Hepatocyte (in vitro differentiated cells): Measurements from ENCODE around the gene CAD. TPM values are rescaled to one million over a fixed set of nuclear protein-coding genes. Genes with fewer than 3 reads are reported as not detected.
A peak's percentile ranks its signal among the peaks of the same experiment; 100 is the strongest.

Experiments used
- DNase-seq: peaks from one replicate; pipeline ENCODE4 v3.0.0-alpha.2; 2016; ENCODE audit warnings: low spot score
- H2AFZ ChIP-seq: fragments of 200-600 bp; sonication (generic); 2 replicates; pipeline ENCODE4 v1.6.0; 2016; ENCODE audit warnings: antibody characterized with exemption, mild to moderate bottlenecking
- H3K27ac ChIP-seq: fragments of 200-600 bp; sonication (generic); 2 replicates; pipeline ENCODE4 v1.5.1; 2016; ENCODE audit warnings: mild to moderate bottlenecking
- H3K27me3 ChIP-seq: fragments of 200-600 bp; sonication (generic); 2 replicates; pipeline ENCODE4 v1.6.1; 2016
- H3K36me3 ChIP-seq: fragments of 200-600 bp; sonication (generic); replicated peaks from 2 replicates; pipeline ENCODE4 v1.5.1; 2016; ENCODE audit warnings: low read depth; ENCODE audit not compliant: insufficient read depth
- H3K4me1 ChIP-seq: fragments of 200-600 bp; sonication (generic); 2 replicates; pipeline ENCODE4 v1.5.1; 2016; ENCODE audit warnings: mild to moderate bottlenecking, moderate library complexity; ENCODE audit not compliant: insufficient read depth
- H3K4me2 ChIP-seq: fragments of 200-600 bp; sonication (generic); 2 replicates; pipeline ENCODE4 v1.6.0; 2016
- H3K4me3 ChIP-seq: fragments of 200-600 bp; sonication (generic); 2 replicates; pipeline ENCODE4 v1.5.1; 2016; ENCODE audit warnings: mild to moderate bottlenecking
- H3K79me2 ChIP-seq: fragments of 200-600 bp; sonication (generic); 2 replicates; pipeline ENCODE4 v1.6.0; 2017; ENCODE audit warnings: mild to moderate bottlenecking
- H3K9me2 ChIP-seq: fragments of 200-600 bp; sonication (generic); replicated peaks from 2 replicates; pipeline ENCODE4 v1.6.0; 2017; ENCODE audit warnings: mild to moderate bottlenecking; ENCODE audit not compliant: insufficient read depth
- H3K9me3 ChIP-seq: fragments of 200-600 bp; sonication (generic); 2 replicates; pipeline ENCODE4 v1.5.1; 2016; ENCODE audit warnings: low read depth, mild to moderate bottlenecking
- H4K20me1 ChIP-seq: fragments of 200-600 bp; sonication (generic); 2 replicates; pipeline ENCODE4 v1.6.0; 2016; ENCODE audit warnings: mild to moderate bottlenecking; ENCODE audit not compliant: insufficient read depth, poor library complexity, severe bottlenecking
- EZH2 ChIP-seq: fragments of 200-600 bp; sonication (generic); IDR thresholded peaks from 2 replicates; pipeline ENCODE4 v1.6.1; 2016; ENCODE audit warnings: antibody characterized with exemption, mild to moderate bottlenecking, borderline replicate concordance
- EZH2phosphoT487 ChIP-seq: fragments of 200-600 bp; sonication (generic); IDR thresholded peaks from one replicate; pipeline ENCODE4 v1.6.1; 2018; ENCODE audit warnings: antibody characterized with exemption, mild to moderate bottlenecking, low read depth, moderate library complexity; ENCODE audit not compliant: unreplicated experiment, severe bottlenecking
- WGBS: methylation state at CpG from one replicate; pipeline ENCODE4 v1.1.6; 2016; ENCODE audit warnings: low lambda C conversion rate; ENCODE audit errors: missing lambda C conversion rate; 5-methylcytosine and 5-hydroxymethylcytosine counted together
- polyA plus RNA-seq: library from polyadenylated mRNA; unstranded; fragments of >200 nt; fragmentation: Nextera tagmentation; extraction: Ambion mirVana; gene quantifications from 2 replicates; pipeline ENCODE4 v1.2.1, GENCODE V29; 2016
- total RNA-seq: library from RNA; depleted of rRNA; stranded (reverse); fragments of >200 nt; gene quantifications from 2 replicates; pipeline ENCODE4 v1.2.3, GENCODE V29; 2014
- TF ChIP-seq, protein P1 (sequence below): fragments of 200-600 bp; sonication (generic); IDR thresholded peaks from 2 replicates; pipeline ENCODE4 v1.5.1; 2016; ENCODE audit warnings: antibody characterized with exemption, mild to moderate bottlenecking; ENCODE audit not compliant: poor library complexity

CAD gene
- total and polyA plus RNA-seq, 2 experiments from 2014 or later, result 16.6 to 20.7 TPM

DNA sequence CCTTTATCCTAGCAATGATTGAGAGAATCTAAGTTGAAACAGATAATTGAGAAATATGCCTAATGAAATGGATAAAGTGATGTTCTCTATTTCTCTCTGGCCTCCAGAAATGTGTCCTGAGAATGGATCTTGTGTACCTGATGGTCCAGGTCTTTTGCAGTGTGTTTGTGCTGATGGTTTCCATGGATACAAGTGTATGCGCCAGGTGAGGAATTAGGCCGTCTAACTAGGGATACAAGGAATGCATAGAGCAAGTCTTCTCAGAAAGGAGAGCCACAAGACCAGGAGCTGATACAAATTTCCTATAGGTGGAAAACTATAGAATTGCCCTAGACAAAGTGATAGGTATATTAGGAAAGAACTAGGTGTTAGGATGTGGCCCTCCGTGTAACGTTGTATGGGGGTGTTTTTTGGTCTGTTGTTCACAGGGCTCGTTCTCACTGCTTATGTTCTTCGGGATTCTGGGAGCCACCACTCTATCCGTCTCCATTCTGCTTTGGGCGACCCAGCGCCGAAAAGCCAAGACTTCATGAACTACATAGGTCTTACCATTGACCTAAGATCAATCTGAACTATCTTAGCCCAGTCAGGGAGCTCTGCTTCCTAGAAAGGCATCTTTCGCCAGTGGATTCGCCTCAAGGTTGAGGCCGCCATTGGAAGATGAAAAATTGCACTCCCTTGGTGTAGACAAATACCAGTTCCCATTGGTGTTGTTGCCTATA lies 592 bp upstream of the CAD start:
- H3K79me2 ChIP-seq, result peaks cover 35% of the 10 kb centered on the region
- TF ChIP-seq EZH2phosphoT487 (no peak), EZH2 (no peak)
- TF ChIP-seq, protein P1, sequence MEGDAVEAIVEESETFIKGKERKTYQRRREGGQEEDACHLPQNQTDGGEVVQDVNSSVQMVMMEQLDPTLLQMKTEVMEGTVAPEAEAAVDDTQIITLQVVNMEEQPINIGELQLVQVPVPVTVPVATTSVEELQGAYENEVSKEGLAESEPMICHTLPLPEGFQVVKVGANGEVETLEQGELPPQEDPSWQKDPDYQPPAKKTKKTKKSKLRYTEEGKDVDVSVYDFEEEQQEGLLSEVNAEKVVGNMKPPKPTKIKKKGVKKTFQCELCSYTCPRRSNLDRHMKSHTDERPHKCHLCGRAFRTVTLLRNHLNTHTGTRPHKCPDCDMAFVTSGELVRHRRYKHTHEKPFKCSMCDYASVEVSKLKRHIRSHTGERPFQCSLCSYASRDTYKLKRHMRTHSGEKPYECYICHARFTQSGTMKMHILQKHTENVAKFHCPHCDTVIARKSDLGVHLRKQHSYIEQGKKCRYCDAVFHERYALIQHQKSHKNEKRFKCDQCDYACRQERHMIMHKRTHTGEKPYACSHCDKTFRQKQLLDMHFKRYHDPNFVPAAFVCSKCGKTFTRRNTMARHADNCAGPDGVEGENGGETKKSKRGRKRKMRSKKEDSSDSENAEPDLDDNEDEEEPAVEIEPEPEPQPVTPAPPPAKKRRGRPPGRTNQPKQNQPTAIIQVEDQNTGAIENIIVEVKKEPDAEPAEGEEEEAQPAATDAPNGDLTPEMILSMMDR, result no peak
- WGBS, result 90% methylated on average over 13 of the region's 13 CpGs
- H3K9me2 ChIP-seq, result no peaks in the 10 kb centered on the region
- H3K4me3 ChIP-seq, result peak overlapping the region; percentile 9
- peak overlapping the region; percentile 35 for H2AFZ ChIP-seq
- DNase-seq, result no peak
- peak overlapping the region; percentile 91 for H3K27ac ChIP-seq
- H3K36me3 ChIP-seq, result no peaks in the 10 kb centered on the region
- H3K4me2 ChIP-seq, result peak overlapping the region; percentile 93
- no peaks in the 10 kb centered on the region for H3K27me3 ChIP-seq
- no peaks in the 10 kb centered on the region for H4K20me1 ChIP-seq
- H3K4me1 ChIP-seq, result peaks cover 19% of the 10 kb centered on the region
- no peaks in the 10 kb centered on the region for H3K9me3 ChIP-seq

DNA sequence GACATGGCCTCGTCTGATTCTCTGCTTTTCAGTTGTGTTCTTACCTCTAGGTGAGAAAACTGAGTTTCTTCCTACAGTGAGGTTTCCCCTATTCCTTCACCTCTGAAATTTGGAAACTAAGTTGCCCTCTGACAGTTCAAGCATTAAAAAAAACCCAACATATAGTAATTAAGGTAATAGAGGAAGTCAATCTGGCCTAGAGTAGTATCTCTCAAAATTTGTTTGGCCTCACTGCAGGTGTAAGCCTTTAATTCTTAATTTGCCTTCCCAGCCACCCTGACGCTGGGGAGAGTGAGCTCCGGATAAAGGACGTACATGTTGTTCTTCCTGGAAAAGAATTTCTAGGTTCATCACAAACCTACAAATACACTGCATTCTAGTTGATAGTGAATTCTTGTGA lies 1.4 kb downstream of the CAD start:
- Histone ChIP-seq H2AFZ (no peak overlapping the region), H3K36me3 (no peaks in the 10 kb centered on the region), H3K27ac (no peak overlapping the region), H3K4me2 (peak overlapping the region; percentile 93), H3K9me2 (no peaks in the 10 kb centered on the region), H3K79me2 (peaks cover 28% of the 10 kb centered on the region), H3K4me3 (no peak overlapping the region), H4K20me1 (no peaks in the 10 kb centered on the region), H3K4me1 (peaks cover 11% of the 10 kb centered on the region), H3K9me3 (no peaks in the 10 kb centered on the region), H3K27me3 (no peaks in the 10 kb centered on the region)
- DNase-seq, result no peak
- WGBS, result 91% methylated on average over 4 of the region's 4 CpGs
- TF ChIP-seq EZH2phosphoT487, result no peak
- no peak for TF ChIP-seq EZH2
- TF ChIP-seq, protein P1, result no peak

DNA sequence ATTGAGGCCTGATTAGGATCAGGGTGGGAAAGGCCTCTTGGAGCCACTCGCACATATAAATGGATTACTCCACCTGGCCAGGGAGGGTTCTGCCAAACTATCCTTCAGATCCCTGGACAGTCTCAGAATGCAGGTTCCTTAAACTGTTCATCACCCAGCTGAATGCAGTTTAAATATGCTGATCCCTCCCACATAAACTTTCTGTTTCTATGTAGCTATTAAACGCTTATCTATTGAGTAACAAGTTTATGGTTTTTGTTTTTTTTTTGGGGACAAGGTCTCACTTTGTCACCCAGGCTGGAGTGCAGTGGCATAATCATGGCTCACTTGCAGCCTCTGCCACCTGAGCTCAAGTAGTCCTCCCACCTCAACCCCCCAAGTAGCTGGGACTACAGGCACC lies 1.9 kb downstream of the CAD start:
- H3K36me3 ChIP-seq, result no peaks in the 10 kb centered on the region
- DNase-seq, result no peak
- TF ChIP-seq EZH2 (no peak), EZH2phosphoT487 (no peak)

DNA sequence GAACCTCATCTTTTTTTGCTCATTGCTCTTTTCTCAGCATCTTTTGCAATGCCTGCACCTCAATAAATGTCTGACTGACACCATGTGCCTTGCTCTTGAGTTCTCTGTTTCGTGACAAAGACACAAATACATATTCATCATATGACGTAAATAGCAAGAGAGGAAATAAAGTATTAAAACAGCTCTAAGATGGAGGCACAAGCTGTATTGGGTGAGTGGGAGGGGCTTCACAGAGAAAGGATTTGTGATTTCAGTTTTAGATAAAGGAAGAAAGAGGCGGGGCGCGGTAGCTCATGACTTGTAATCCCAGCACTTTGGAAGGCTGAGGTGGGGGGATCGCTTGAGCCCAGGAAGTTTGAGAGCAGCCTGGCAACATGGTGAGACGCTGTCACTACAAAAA lies 2.9 kb downstream of the CAD start:
- Histone ChIP-seq H3K36me3 (no peaks in the 10 kb centered on the region), H3K9me3 (no peaks in the 10 kb centered on the region), H2AFZ (no peak overlapping the region), H3K27ac (no peak overlapping the region), H3K9me2 (no peaks in the 10 kb centered on the region), H3K27me3 (no peaks in the 10 kb centered on the region), H3K4me3 (no peak overlapping the region), H3K4me1 (peaks cover 10% of the 10 kb centered on the region), H4K20me1 (no peaks in the 10 kb centered on the region), H3K4me2 (no peak overlapping the region), H3K79me2 (peaks cover 15% of the 10 kb centered on the region)
- no peak for TF ChIP-seq EZH2phosphoT487
- TF ChIP-seq, protein P1, result no peak
- no peak for TF ChIP-seq EZH2
- no peak for DNase-seq
- 96% methylated on average over 7 of the region's 7 CpGs for WGBS

More for the DNA sequence above, 1.9 kb downstream of the CAD start:
- H3K4me2 ChIP-seq, result no peak overlapping the region
- H3K27me3 ChIP-seq, result no peaks in the 10 kb centered on the region
- no peak overlapping the region for H2AFZ ChIP-seq
- no peaks in the 10 kb centered on the region for H3K9me3 ChIP-seq
- no peak overlapping the region for H3K27ac ChIP-seq
- H3K4me3 ChIP-seq, result no peak overlapping the region
- WGBS, result 97% methylated on average over 2 of the region's 2 CpGs
- no peaks in the 10 kb centered on the region for H4K20me1 ChIP-seq
- no peaks in the 10 kb centered on the region for H3K9me2 ChIP-seq
- peaks cover 10% of the 10 kb centered on the region for H3K4me1 ChIP-seq
- peaks cover 23% of the 10 kb centered on the region for H3K79me2 ChIP-seq
